Activated CD8-positive, alpha-beta memory T cell treated with anti-CD3 and anti-CD28 coated beads, Interleukin-2, amount 50 U/mL, for 24 hours (primary cell): Measurements from ENCODE around the gene PRKAB1.
"Not testable (repeated sequence)": the region's sequence is repeated elsewhere in the genome, so short reads cannot be mapped to it uniquely, and the experiment has no call there.

ENCODE experiments used
- DNase-seq: peaks from one replicate; pipeline ENCODE4 v3.0.0-alpha.2; 2020; ENCODE audit errors: extremely low read depth

The PRKAB1 gene

DNA sequence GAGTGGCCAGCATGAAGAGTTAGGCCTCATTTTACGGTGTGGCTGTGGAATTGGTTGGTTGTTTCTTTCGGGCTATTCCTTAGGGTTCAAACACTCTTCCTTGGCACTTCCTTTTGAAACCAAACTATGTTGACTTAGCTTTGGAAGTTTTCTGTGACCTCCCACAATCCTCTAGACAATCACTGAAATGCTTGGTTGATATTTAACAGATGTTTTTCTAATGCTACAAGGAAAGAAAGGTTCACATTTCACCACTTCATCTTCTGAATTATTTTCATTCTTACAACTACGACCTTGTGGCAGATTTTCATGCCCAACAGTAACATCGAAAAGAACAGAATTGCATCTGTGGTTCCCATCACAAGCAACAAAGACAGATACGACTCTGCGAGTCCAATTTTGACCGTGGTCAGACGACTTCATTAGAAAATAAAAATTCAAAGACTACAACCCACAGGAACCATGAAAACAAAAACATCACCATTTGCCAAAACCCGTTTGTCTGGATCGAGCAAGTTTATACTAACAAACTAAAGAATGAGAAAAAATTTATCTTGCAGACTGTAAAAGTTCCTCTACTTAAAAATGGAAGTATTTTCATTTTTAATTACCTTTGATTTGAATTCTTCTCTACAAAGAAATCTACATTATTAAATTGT is 16.9 kb downstream of the PRKAB1 start:
- no peak for DNase-seq

- no peak for DNase-seq
Measured at GRCh38 chr12:119685375-119685774, 17.4 kb downstream of the PRKAB1 start.

DNA sequence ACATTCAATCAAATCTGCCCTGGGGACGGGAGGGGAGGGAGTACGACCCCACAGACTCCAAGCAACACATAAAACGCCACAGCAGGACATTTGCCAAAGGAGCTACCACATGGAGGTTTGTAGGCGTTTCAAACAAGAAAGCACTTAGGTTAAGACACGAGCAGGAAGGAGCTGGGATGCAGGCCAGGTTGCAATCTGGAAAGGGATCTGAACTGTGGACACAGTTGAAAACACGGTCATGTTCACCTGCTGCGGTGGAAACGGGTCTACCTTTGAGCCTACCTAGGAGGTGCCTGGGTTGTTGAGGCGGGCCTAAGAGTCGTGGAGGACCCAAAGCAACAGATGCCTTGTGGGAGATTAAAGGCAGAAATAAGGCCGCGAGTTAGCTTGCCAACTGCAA is 18.4 kb downstream of the PRKAB1 start:
- DNase-seq = no peak

- DNase-seq = no peak
Measured at GRCh38 chr12:119686776-119687175, 18.8 kb downstream of the PRKAB1 start.

DNA sequence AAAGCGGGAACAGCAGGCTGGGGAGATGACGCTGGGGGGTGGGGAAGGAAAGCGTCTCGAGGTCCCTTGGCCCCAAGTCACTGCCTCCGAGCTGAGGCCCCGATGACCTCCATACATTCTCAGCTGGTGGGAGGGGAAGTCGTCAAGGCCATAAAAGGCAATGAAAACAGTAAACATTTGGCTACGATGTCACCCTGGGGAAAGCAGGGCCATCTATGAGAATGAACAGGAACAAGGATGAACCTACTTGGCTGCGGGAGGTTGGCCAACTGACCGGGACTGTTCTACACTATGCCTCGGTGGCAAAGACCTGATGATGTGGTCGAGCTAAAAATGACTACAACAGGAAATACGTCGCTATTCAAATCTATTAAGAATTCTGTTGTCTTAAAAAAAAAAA is 19.5 kb downstream of the PRKAB1 start:
- DNase-seq = no peak

GRCh38 chr12:119687879-119688278 is 19.9 kb downstream of the PRKAB1 start:
- DNase-seq = no peak

- no peak for DNase-seq
Measured at GRCh38 chr12:119689935-119690500, 22.1 kb downstream of the PRKAB1 start.

- DNase-seq = no peak
Measured at GRCh38 chr12:119691202-119691810, 23.4 kb downstream of the PRKAB1 start.

DNA sequence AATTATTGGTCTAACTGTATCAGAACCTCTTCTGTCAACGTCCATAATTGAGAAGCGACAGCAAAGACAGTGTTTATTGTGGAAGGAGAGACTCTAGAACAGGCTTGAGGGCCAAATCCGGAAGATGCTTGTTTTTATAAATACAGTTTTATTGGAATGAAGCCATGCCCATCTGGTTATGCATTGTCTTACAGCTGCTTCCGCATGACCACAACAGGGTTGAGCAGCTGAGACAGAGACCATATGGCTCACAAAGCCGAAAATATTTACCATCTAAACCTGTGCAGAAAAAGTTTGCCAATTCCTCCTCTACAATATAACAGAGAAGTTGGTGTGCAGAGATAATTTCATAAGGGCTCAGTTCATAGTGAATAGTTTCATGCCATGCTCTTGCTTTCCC is 24.5 kb downstream of the PRKAB1 start:
- DNase-seq = no peak

DNA sequence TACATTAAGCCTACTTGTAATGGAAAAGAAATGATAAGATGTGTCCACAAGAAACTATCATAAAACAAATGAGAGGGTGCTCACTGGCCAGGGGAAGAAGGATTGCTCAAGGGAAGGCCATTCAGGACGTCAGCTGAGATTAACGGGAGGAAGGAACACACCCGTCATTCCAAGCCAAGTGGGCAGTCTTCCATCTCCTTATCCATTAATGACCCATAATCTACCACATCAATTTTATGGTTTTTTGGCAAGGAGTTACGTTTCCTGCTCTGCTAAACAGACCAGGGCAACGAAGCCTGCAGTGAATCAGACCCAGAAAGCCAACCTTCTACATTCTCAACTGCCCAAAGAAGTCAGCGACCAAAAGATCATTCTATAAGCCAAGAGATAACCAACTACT is 25.1 kb downstream of the PRKAB1 start:
- DNase-seq = no peak

- DNase-seq = no peak
Measured at GRCh38 chr12:119693511-119693910, 25.6 kb downstream of the PRKAB1 start.

DNA sequence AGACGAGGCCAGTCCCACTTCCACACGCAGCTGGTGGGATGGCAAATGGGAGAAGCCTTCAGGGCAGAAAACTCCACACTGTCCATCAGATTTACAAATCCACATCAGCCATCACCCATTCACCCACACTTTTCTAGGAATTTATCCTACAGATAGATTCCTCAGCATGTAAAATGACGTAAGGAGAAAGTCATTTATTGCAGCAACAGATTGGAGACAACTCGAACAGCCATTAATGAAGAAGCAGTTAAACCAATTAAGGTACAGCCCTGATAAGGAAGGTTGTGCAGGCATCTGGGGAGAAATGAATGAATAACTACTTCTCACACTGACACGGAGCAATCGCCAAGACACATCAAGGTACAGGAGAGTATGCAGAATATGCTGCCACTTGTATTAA is 26.2 kb downstream of the PRKAB1 start:
- DNase-seq = no peak

- DNase-seq = no peak
Measured at GRCh38 chr12:119695034-119695433, 27.1 kb downstream of the PRKAB1 start.

- no peak for DNase-seq
Measured at GRCh38 chr12:119696943-119697342, 29.0 kb downstream of the PRKAB1 start.

DNA sequence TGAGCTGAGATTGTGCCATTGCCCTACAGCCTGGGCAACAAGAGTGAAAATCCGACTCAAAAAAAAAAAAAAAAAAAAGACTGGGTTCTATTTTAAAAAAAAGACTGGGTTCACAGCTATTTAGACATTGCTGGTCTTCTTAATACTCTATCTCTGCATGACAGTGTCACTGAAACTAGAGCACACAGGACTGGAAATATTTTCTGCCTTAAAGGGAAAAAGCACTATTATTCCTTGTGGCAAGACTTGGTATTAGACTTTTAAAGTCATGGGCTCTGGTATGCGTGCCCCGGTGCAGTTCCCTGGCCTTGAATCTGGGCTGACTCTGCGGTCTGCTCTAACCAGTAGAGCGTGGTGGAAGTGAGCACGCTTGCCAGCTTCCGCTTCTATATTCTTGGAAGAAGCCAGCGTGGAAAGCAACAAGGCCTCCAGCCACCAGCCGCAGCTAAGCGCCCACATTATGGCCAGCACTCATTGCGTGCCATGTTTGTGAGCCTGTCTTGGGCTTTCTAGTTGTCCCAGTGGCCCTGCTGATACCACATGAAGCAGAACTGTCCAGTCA is 31.3 kb downstream of the PRKAB1 start:
- DNase-seq = no peak

- no peak for DNase-seq
Measured at GRCh38 chr12:119700078-119700477, 32.1 kb downstream of the PRKAB1 start.

GRCh38 chr12:119704065-119704747 is 36.3 kb downstream of the PRKAB1 start:
- DNase-seq = no peak

DNA sequence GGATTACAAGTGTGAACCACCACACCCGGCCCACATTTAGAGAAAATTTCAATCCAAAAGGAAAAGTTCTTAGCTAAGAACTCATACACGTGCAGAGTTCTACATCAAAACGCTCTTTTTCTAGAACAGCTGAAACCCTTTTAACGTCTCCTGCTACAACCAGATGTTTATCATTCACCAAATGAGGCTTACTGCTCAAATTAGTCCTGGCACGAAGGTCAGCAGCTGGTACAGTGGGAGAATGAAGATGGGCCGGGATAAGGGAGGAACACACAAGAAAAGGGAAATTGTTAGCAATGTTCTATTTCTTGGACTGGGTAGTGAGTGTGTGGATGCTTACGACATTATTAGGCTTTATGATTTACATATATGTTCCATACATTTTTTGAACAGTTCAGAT is 37.2 kb downstream of the PRKAB1 start:
- DNase-seq = no peak

DNA sequence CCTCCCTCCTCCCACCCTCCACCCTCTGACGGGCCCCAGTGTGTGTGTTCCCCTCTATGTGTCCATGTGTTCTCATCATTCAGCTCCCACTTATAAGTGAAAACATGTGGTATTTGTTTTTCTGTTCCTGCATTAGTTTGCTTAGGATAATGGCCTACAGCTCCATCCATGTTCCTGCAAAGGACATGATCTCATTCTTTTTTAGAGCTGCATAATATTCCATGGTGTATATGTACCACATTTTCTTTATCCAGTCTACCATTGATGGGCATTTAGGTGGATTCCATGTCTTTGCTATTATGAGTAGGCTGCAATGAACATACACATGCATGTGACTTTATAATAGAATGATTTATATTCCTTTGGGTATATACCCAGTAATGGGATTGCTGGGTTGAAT is 38.5 kb downstream of the PRKAB1 start:
- not testable (repeated sequence) for DNase-seq

DNA sequence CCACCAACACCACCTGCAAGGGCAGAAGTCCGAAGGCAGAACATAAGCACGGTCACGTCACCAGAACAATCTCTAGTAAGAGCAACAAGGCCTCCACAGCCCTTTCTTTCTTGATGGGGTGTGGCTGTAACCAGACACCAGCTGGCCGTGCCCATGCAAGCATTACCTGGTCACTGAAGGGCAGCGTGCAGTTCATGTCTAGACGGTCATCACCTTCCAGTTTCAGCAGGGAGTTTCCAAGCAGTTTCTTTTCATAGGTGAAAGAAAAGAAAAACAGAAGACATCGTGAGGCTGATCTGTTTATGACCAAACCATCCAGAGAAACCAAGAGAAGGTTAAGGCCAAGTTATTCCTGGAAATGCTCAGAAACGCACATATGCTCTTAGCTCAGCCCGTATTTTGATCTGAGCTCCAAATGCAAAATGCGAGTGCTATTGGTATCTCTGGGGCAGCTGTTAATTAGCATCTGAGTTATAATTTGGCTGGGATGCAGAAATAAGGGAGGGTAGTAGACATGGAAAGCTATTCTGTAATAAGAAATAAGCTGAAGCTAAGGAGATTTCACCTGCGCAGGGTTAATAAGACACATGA is 42.5 kb downstream of the PRKAB1 start:
- no peak for DNase-seq

GRCh38 chr12:119710965-119711551 is 43.1 kb downstream of the PRKAB1 start:
- no peak for DNase-seq

DNA sequence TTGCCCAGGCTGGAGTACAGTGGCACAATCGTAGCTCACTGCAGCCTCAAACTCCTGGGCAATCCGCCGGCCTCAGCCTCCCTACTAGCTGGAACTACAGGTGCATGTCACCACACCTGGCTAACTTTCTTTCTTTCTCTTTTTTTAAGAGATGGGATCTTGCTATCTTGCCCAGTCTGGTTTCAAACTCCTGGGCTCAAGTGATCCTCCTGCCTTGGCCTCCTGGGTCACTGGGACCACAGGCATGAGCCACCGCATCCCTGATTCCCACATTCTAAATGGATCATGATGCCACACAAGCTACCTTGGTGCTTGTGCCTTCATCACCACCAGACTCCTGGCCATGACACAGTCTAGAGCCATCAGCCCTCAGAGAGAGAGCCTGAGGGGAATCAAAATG is 43.8 kb downstream of the PRKAB1 start:
- no peak for DNase-seq
